ENCODE data around the gene APBA1. TPM values are rescaled to one million over a fixed set of nuclear protein-coding genes. Genes with fewer than 3 reads are reported as not detected.

APBA1 gene
- total RNA-seq, 1 donor from 2014 or later: 13.0 TPM

GRCh38 chr9:69516353-69517322 is 155.5 kb downstream of the APBA1 start:
- peaks cover 8% of the 10 kb centered on the region for H3K36me3 Mint-ChIP-seq (ENCODE audit: unreplicated experiment)

GRCh38 chr9:69515810-69516209 is 156.4 kb downstream of the APBA1 start:
- no peak overlapping the region for H3K27ac Mint-ChIP-seq (ENCODE audit: unreplicated experiment)
- H3K4me3 Mint-ChIP-seq (ENCODE audit: unreplicated experiment): no peak overlapping the region
- H3K36me3 Mint-ChIP-seq (ENCODE audit: unreplicated experiment): peaks cover 8% of the 10 kb centered on the region

More at GRCh38 chr9:69516353-69517322, 155.5 kb downstream of the APBA1 start:
- H3K4me3 Mint-ChIP-seq (ENCODE audit: unreplicated experiment): no peak overlapping the region
- TF ChIP-seq CTCF (IDR thresholded peaks at IDR 0.05; ENCODE audit: partially characterized antibody, unreplicated experiment): no peak
- no peaks in the 10 kb centered on the region for H3K27me3 Mint-ChIP-seq (ENCODE audit: unreplicated experiment)
- peaks cover 3% of the 10 kb centered on the region for H3K9me3 Mint-ChIP-seq (ENCODE audit: unreplicated experiment)
- DNase-seq: no peak
- no peak overlapping the region for H3K27ac Mint-ChIP-seq (ENCODE audit: unreplicated experiment)
- peaks cover 2% of the 10 kb centered on the region for H3K4me1 Mint-ChIP-seq (ENCODE audit: low read depth, unreplicated experiment)

GRCh38 chr9:69513141-69513820 is 158.9 kb downstream of the APBA1 start:
- H3K36me3 Mint-ChIP-seq (ENCODE audit: unreplicated experiment): peaks cover 8% of the 10 kb centered on the region
- H3K27me3 Mint-ChIP-seq (ENCODE audit: unreplicated experiment): no peaks in the 10 kb centered on the region

More at GRCh38 chr9:69515810-69516209, 156.4 kb downstream of the APBA1 start:
- no peak for TF ChIP-seq CTCF (IDR thresholded peaks at IDR 0.05; ENCODE audit: partially characterized antibody, unreplicated experiment)
- Mint-ChIP-seq H3K27me3 (ENCODE audit: unreplicated experiment) (no peaks in the 10 kb centered on the region), H3K9me3 (ENCODE audit: unreplicated experiment) (peaks cover 3% of the 10 kb centered on the region), H3K4me1 (ENCODE audit: low read depth, unreplicated experiment) (peaks cover 2% of the 10 kb centered on the region)
- no peak for DNase-seq

GRCh38 chr9:69504058-69504457 is 168.1 kb downstream of the APBA1 start:
- DNase-seq: no peak
- H3K36me3 Mint-ChIP-seq (ENCODE audit: unreplicated experiment): no peaks in the 10 kb centered on the region
- H3K27ac Mint-ChIP-seq (ENCODE audit: unreplicated experiment): no peak overlapping the region

More at GRCh38 chr9:69513141-69513820, 158.9 kb downstream of the APBA1 start:
- no peak for TF ChIP-seq CTCF (IDR thresholded peaks at IDR 0.05; ENCODE audit: partially characterized antibody, unreplicated experiment)
- Mint-ChIP-seq H3K9me3 (ENCODE audit: unreplicated experiment) (peaks cover 3% of the 10 kb centered on the region), H3K4me1 (ENCODE audit: low read depth, unreplicated experiment) (peaks cover 2% of the 10 kb centered on the region), H3K4me3 (ENCODE audit: unreplicated experiment) (no peak overlapping the region), H3K27ac (ENCODE audit: unreplicated experiment) (no peak overlapping the region)
- DNase-seq: no peak

More at GRCh38 chr9:69504058-69504457, 168.1 kb downstream of the APBA1 start:
- TF ChIP-seq CTCF (IDR thresholded peaks at IDR 0.05; ENCODE audit: partially characterized antibody, unreplicated experiment): no peak
- Mint-ChIP-seq H3K27me3 (ENCODE audit: unreplicated experiment) (no peaks in the 10 kb centered on the region), H3K4me1 (ENCODE audit: low read depth, unreplicated experiment) (peaks cover 3% of the 10 kb centered on the region), H3K4me3 (ENCODE audit: unreplicated experiment) (no peak overlapping the region), H3K9me3 (ENCODE audit: unreplicated experiment) (no peaks in the 10 kb centered on the region)
